Heart left ventricle (tissue), 13 donors: ENCODE results near the gene RAVER1.

Source experiments
- POLR2A ChIP-seq, 2 donors: fragments of 450-650 bp; IDR thresholded peaks; one replicate each; pipeline ENCODE4 v1.6.1; 2017; ENCODE audit warnings: antibody characterized with exemption in 2 of 2, mild to moderate bottlenecking in 2 of 2, moderate library complexity in 2 of 2
- TF ChIP-seq, protein P1 (sequence below), 12 donors: fragments of 200-600 bp; sonication (generic) in 4 of 12; IDR thresholded peaks; one replicate each; pipeline versions ENCODE4 v1.5.0 to v1.8.0; 2018 to 2022; ENCODE audit warnings: antibody characterized with exemption in 12 of 12, mild to moderate bottlenecking in 5 of 12
- donor health status: ischemic (EF 13 %, LVEDD 7.1; RV severe dilation, severe dysfunction).
- donor health status: DM: no; HTN: yes; CAD: no.
- donor health status: DM: no; HTN: no; CAD: no.
- donor health status: ischemic (EF 25% LVEDD 6.9; RV normal size, moderate dysfunction).
- donor health status: ischemic (EF 25% LVEDD 5.7; RV mildly dilated, moderate dysfunction).
- donor health status: ischemic (EF 35%, LVEDD 5.7; RV mildly dilated, moderate dysfunction).
- donor health status: nonischemic (EF 11% LVEDD 7.7; RV severe dilation, severe dysfunction).
- donor health status: DM: yes; HTN: yes; CAD: no.
- donor health status: PGD.
- donor health status: ischemic (EF 29% LVEDD 5.4; RV normal size, mild dysfunction).
- donor health status: nonischemic (EF 23%, LVEDD 6.1; RV moderate dilation, normal function).

DNA sequence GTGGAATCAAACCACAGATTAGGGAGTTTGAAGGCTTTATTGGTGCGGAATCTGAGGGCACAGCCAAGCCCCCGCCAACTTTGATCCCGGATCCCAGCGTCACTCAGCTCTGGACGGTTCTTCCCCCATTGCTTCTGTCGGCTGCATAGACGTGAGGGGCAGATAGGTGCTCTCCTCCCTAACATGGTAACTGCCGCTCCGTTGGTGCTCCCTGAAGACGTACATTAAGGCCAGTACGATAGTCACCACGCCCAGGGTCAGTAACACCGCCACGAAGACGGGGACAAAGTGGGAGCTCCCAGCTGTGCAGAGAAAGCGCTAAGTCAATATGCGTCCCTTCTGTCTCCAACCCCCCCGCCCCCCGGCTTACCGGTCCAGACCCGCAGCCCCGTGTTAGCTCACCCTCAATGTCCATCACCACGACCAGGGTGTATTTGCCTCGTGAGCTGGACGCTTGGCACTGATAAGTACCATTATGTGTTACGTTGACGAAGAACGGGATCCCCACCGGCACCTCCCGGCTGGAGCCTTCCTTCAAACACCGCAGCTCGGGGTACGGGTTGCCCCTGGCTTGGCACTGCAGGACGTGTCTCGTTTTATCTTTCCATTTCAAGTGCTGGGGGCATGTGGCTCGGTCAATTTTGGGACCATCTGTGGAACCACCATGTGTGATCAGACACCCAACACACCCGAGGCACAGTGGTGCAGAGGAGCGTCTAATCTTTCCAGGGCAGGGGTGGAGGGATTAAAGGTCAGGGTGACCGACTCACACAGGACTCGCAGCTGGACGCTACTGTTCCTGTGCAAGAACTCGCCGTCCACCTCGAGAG, 644 bp upstream of the RAVER1 start:
- TF ChIP-seq, protein P1, sequence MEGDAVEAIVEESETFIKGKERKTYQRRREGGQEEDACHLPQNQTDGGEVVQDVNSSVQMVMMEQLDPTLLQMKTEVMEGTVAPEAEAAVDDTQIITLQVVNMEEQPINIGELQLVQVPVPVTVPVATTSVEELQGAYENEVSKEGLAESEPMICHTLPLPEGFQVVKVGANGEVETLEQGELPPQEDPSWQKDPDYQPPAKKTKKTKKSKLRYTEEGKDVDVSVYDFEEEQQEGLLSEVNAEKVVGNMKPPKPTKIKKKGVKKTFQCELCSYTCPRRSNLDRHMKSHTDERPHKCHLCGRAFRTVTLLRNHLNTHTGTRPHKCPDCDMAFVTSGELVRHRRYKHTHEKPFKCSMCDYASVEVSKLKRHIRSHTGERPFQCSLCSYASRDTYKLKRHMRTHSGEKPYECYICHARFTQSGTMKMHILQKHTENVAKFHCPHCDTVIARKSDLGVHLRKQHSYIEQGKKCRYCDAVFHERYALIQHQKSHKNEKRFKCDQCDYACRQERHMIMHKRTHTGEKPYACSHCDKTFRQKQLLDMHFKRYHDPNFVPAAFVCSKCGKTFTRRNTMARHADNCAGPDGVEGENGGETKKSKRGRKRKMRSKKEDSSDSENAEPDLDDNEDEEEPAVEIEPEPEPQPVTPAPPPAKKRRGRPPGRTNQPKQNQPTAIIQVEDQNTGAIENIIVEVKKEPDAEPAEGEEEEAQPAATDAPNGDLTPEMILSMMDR (IDR thresholded peaks at IDR 0.05) = no peak
- TF ChIP-seq POLR2A (IDR thresholded peaks at IDR 0.05) = no peak
